Midbrain (tissue), 1 donor: ENCODE results near the gene SLC12A8.

Experiments used
- DNase-seq: peaks from one replicate; lab custom pipeline; 2025; lab: John Stamatoyannopoulos, UW

The SLC12A8 gene

DNA sequence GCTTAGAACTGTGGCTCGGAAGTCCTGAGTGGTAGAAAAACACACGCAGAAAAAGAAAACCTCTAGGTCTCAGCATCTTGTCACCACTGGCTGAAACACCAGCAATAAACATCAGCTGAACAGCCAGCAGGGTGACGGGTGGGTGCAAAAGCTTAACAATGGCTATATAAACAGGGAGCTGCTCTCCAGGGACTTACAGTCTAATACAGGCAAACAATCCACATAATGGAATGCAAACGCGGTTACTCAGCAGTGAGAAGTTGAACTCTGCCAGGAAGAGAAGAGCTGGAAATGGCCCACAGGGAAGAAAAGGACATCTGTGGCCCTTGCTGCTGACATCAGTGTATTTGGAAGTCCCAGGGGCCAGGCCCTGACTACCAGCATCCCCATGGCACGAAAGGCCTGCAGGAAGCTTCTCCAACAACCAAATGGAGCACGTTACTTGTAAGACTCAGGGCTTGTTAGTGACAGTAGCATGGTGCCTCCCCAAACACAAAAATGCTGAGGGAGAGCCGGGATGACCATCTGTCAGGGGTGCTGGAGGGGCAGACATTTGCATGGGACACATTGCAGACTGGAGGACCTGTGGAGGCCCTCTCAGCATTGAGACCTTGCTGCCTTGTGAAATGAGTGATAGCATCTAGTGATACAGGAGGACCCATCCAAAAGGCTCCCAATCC is 159.8 kb downstream of the SLC12A8 start:
- DNase-seq: no peak

GRCh38 chr3:125051715-125052581 is 160.6 kb downstream of the SLC12A8 start:
- peak; percentile 44 for DNase-seq

GRCh38 chr3:125051205-125051604 is 161.3 kb downstream of the SLC12A8 start:
- DNase-seq: no peak

GRCh38 chr3:125050488-125051090 is 162.0 kb downstream of the SLC12A8 start:
- DNase-seq: no peak

DNA sequence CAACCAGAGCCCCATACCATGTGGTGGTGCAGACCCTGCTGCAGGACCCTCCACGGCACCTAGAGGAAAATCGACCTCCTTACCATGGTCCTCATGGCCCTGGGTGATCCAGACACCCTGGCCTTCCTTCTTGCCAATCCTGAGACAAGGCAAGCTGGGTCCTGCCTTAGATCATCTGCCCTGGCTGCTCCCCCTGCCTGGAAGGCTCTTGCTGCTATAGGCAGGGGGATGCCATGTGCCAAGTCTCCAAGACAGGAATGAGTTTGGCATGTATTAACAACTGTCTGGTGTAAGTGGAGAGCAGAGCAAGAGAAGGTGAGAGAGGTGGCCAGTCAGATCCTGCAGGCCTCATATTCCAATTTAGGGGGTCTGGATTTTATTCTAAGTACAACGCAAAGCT is 164.3 kb downstream of the SLC12A8 start:
- DNase-seq: no peak

- DNase-seq: no peak
Measured at GRCh38 chr3:125045965-125046364, 166.6 kb downstream of the SLC12A8 start.

DNA sequence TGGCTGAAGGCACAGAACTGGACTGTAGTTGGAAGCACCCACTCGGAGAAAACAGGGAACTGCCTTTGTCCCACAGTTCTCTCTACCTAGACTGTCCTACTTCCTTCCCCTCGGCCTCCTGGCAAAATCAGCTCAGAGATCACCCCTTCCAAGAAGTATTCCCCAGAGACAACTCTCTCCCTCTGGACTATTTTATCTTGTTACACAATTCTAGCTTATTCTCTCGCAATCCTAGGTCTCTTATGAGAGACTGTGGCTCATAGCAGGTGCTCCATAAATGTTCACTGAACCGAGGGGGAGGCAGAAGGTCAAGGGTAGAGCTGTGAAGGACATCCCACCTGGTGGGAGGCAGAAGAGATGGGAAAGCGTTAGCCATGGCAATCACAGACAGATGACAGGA is 167.4 kb downstream of the SLC12A8 start:
- no peak for DNase-seq

DNA sequence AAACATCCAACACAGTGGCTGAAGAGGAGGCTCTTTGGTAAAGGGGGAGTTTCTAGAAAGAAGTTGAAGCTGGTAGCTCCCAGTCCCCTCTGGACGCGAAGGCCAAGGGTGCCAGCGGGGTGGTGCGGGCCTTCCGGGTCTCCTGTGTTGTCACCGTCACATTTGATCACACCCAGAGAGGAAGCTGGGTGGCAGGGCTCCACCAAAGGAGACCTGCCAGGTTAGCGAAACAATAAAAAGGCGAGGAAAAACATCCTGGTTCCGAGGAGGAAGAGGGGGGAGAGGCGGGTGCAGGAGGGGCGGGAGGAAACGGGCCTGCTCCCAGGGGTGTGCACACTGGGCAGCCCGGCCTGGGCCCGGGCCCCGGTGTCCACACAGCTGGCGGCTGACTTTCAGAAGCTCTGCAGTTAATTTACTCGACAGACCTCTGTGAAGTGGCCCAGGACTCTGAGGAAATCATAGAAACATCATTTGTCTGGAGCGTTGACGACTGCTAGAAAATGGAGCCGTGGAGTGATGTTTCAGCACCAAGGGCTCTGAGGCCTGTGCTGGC is 168.9 kb downstream of the SLC12A8 start:
- no peak for DNase-seq

GRCh38 chr3:125042725-125043406 is 169.7 kb downstream of the SLC12A8 start:
- no peak for DNase-seq

DNA sequence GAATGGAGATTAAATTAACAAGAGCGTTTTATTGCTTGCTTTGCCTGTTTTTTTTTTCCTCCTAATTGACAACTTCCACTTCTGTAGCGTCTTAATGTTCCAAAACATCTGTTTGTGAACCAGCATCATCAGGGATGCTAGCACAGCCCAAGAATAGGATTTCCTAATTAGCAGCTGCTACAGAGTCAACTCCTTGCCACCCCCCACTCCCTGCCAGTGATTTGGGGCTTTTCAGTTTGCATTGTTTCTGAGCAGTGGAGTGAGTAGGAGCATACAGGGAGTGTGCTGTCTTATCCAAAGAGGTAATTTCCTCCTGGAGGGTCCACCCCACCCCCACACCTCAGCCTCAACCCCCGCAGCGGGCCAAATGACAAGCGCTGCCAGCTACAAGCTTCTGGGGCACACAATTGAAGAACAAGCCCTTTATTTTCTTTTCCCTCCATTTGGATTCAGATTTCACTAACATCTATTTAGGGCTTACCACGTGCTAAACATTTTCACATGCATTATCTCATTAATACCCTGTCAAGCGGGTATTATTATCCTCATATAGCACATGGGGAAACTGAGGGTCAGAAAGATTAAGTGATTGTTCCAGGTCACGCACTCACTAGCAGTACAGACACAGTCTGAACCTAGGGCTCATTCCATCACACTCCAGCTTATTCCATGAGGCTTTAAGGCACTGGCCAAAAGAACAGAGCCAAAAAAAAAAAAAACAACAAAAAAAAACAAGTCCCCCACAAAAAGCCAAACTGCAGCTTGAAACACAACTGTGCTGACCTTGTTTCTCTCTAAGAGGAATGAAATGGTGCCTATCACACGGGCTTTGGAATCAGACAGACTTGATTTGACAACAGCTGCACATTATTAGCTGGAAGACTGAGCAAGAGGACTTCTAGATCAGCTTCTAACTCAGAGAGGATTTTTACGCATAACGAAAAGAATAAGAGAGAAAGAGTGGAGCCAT is 173.1 kb downstream of the SLC12A8 start:
- DNase-seq: peak; percentile 55

- no peak for DNase-seq
Measured at GRCh38 chr3:125037498-125038150, 174.9 kb downstream of the SLC12A8 start.

DNA sequence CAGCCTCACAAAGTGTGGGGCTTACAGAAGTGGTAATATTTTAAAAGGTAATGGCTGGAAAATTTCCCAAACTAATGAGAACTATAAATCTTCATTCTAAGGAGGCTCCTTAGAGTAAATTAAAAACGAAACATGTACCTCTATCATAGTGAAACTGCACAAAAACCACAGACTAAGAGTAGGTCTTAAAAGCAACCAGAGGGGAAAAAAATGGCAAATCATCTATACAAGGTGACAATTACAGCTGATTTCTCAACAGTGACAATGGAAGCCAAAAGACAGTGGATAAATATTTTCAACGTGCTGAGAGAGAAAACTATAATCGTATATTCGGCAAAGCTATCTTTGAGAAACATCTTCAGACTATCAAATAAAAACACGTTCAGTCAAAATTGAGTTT is 177.3 kb downstream of the SLC12A8 start:
- no peak for DNase-seq

GRCh38 chr3:125033616-125034015 is 178.9 kb downstream of the SLC12A8 start:
- DNase-seq: no peak

DNA sequence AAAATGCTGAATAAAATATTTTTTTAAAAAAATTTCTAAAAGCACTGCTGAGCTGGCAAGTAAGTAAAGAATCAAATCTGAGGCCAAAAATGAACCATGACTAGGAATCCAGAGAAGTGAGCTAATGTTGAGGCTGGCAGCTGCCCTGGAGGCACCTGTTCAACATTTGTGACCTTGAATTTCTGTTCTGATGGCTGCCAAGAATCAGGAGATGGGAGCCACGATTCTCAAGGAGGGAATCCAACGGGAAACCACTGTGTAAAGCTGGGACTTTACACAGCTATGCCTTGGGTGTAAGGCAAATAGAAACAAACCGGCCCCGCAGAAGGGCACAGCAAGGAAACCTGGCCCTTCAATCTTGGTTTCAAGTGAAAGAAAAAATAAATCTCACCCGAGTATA is 179.4 kb downstream of the SLC12A8 start:
- DNase-seq: no peak

DNA sequence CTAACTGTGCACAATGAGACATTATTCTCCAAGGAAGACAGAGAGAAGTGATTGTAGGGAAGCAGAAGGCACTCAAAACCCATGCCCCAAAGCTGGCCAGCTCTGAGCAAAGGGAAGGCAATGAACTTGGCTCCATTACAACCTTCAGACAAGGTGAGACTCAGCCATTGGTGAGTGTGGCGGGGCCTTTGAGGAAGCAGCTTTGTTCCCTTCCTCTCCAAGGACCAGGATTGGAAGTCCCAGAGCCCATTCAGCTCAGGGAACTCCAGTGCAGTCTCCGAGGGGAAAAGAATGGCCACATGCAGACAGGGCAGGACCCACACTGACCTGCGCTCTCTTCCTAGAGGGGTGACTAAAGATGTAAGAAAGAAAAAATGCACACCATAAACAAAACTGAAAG is 179.9 kb downstream of the SLC12A8 start:
- DNase-seq: no peak
